Fibroblast of skin of right quadriceps (primary cell): ENCODE data around the gene EVX2.

Experiments used
- DNase-seq: peaks from one replicate; pipeline ENCODE4 v3.0.0-alpha.2; 2013

The EVX2 gene

GRCh38 chr2:176106581-176107539 lies 23.1 kb upstream of the EVX2 start, which contains the start of gene HOXD11:
Gene HOXD11, plus strand, starts transcription at chr2:176107280. Its CDS starts 76 bp downstream, at chr2:176107356.
- DNase-seq: peak; percentile 66

- DNase-seq: no peak
These were observed 22.2 kb upstream of the EVX2 start for GRCh38 chr2:176105730-176106580.

- DNase-seq: no peak
These were observed 21.4 kb upstream of the EVX2 start for GRCh38 chr2:176105078-176105729.

- DNase-seq: peak; percentile 83
These were observed 20.7 kb upstream of the EVX2 start for GRCh38 chr2:176104316-176105077.

- no peak for DNase-seq
These were observed 20.1 kb upstream of the EVX2 start for GRCh38 chr2:176103742-176104315.

GRCh38 chr2:176103194-176103593 lies 19.4 kb upstream of the EVX2 start:
- DNase-seq: no peak

GRCh38 chr2:176102309-176102866 lies 18.6 kb upstream of the EVX2 start:
- no peak for DNase-seq

- DNase-seq: no peak
These were observed 18.1 kb upstream of the EVX2 start for GRCh38 chr2:176101842-176102241.

- no peak for DNase-seq
These were observed 17.6 kb upstream of the EVX2 start for GRCh38 chr2:176101216-176101830.

GRCh38 chr2:176100547-176101140 lies 16.9 kb upstream of the EVX2 start:
- DNase-seq: no peak

- no peak for DNase-seq
These were observed 16.2 kb upstream of the EVX2 start, which contains the start of gene HOXD12 for GRCh38 chr2:176099728-176100546. Gene HOXD12, plus strand, starts transcription at chr2:176099795. Its CDS starts 7 bp downstream, at chr2:176099802.

GRCh38 chr2:176099159-176099727 lies 15.5 kb upstream of the EVX2 start:
- DNase-seq: no peak

- no peak for DNase-seq
These were observed 14.8 kb upstream of the EVX2 start for GRCh38 chr2:176098366-176099158.

- no peak for DNase-seq
These were observed 14.1 kb upstream of the EVX2 start for GRCh38 chr2:176097820-176098365.

GRCh38 chr2:176096986-176097819 lies 13.4 kb upstream of the EVX2 start:
- DNase-seq: peak; percentile 66

GRCh38 chr2:176096243-176096985 lies 12.7 kb upstream of the EVX2 start:
- DNase-seq: no peak
